ENCODE measurements around the gene TNS3.

The TNS3 gene

GRCh38 chr7:47416492-47417480 is 165.1 kb downstream of the TNS3 start:
- no peak for TF ChIP-seq CTCF (IDR thresholded peaks at IDR 0.05; ENCODE audit: low read depth, low read length, missing control alignments)
- no peak overlapping the region for H3K4me3 ChIP-seq (replicated peaks; ENCODE audit: low read depth, low read length)
- DNase-seq (ENCODE audit: extremely low read depth, low read depth), result no peak

GRCh38 chr7:47415318-47416212 is 166.3 kb downstream of the TNS3 start:
- no peak overlapping the region for H3K4me3 ChIP-seq (replicated peaks; ENCODE audit: low read depth, low read length)
- no peak for DNase-seq (ENCODE audit: extremely low read depth, low read depth)
- TF ChIP-seq CTCF (IDR thresholded peaks at IDR 0.05; ENCODE audit: low read depth, low read length, missing control alignments), result no peak

- TF ChIP-seq CTCF (IDR thresholded peaks at IDR 0.05; ENCODE audit: low read depth, low read length, missing control alignments), result no peak
- no peak for DNase-seq (ENCODE audit: extremely low read depth, low read depth)
- no peak overlapping the region for H3K4me3 ChIP-seq (replicated peaks; ENCODE audit: low read depth, low read length)
These were observed 167.3 kb downstream of the TNS3 start for GRCh38 chr7:47414342-47415317.

- no peak for DNase-seq (ENCODE audit: extremely low read depth, low read depth)
- no peak overlapping the region for H3K4me3 ChIP-seq (replicated peaks; ENCODE audit: low read depth, low read length)
- no peak for TF ChIP-seq CTCF (IDR thresholded peaks at IDR 0.05; ENCODE audit: low read depth, low read length, missing control alignments)
These were observed 168.2 kb downstream of the TNS3 start for GRCh38 chr7:47413526-47414341.

- no peak for TF ChIP-seq CTCF (IDR thresholded peaks at IDR 0.05; ENCODE audit: low read depth, low read length, missing control alignments)
- H3K4me3 ChIP-seq (replicated peaks; ENCODE audit: low read depth, low read length), result no peak overlapping the region
- DNase-seq (ENCODE audit: extremely low read depth, low read depth), result no peak
These were observed 170.0 kb downstream of the TNS3 start for GRCh38 chr7:47411901-47412300.

Data from HFF-Myc (cell line).